ENCODE data around the gene PPP2R5C.

PPP2R5C gene

GRCh38 chr14:101754893-101755292, 6.6 kb upstream of the PPP2R5C start:
- no peak for DNase-seq

GRCh38 chr14:101755591-101756324, 5.8 kb upstream of the PPP2R5C start:
- no peak for DNase-seq

- DNase-seq = no peak
Observed at GRCh38 chr14:101757064-101757838, 4.3 kb upstream of the PPP2R5C start.

GRCh38 chr14:101757839-101758211, 3.7 kb upstream of the PPP2R5C start:
- DNase-seq = no peak

- peak in 1 of 58 donors; percentile 50 for DNase-seq
Observed at GRCh38 chr14:101758913-101759593, 2.5 kb upstream of the PPP2R5C start.

- peak; percentile 53 to 100 (median 98) for DNase-seq
Observed at GRCh38 chr14:101760138-101761011, 1.1 kb upstream of the PPP2R5C start.

GRCh38 chr14:101761881-101762529, 496 bp downstream of the PPP2R5C start:
- peak in 4 of 58 donors; percentile 38 to 52 (median 48) for DNase-seq

GRCh38 chr14:101762530-101763101, 1.1 kb downstream of the PPP2R5C start:
- no peak for DNase-seq

GRCh38 chr14:101763941-101764709, 2.6 kb downstream of the PPP2R5C start:
- no peak for DNase-seq

- DNase-seq = no peak
Observed at GRCh38 chr14:101767618-101768362, 6.3 kb downstream of the PPP2R5C start.

- no peak for DNase-seq
Observed at GRCh38 chr14:101770183-101770582, 8.7 kb downstream of the PPP2R5C start.

- no peak for DNase-seq
Observed at GRCh38 chr14:101772770-101773169, 11.3 kb downstream of the PPP2R5C start.

GRCh38 chr14:101773378-101773777, 11.9 kb downstream of the PPP2R5C start:
- no peak for DNase-seq

GRCh38 chr14:101774006-101774795, 12.7 kb downstream of the PPP2R5C start:
- peak in 18 of 58 donors; percentile 15 to 64 (median 46) for DNase-seq

GRCh38 chr14:101774814-101775213, 13.3 kb downstream of the PPP2R5C start:
- DNase-seq = no peak

- DNase-seq = no peak
Observed at GRCh38 chr14:101775826-101776225, 14.3 kb downstream of the PPP2R5C start.

GRCh38 chr14:101776344-101776743, 14.8 kb downstream of the PPP2R5C start:
- DNase-seq = no peak

- DNase-seq = no peak
Observed at GRCh38 chr14:101780390-101780789, 18.9 kb downstream of the PPP2R5C start.
